Esophagus squamous epithelium (tissue), 5 donors: ENCODE measurements around the gene ANK3. TPM values are rescaled to one million over a fixed set of nuclear protein-coding genes. Genes with fewer than 3 reads are reported as not detected.

Experiments
- DNase-seq: peaks from one replicate; lab custom pipeline; 2025; lab: John Stamatoyannopoulos, UW
- H3K27ac ChIP-seq, 4 donors: fragments of 200-600 bp; sonication (generic); one replicate each; pipeline ENCODE4 v1.5.1; 2016 to 2019; ENCODE audit warnings: mild to moderate bottlenecking in 1 of 4
- H3K27me3 ChIP-seq, 4 donors: fragments of 200-600 bp; sonication (generic); 1 replicate in 3 of 4; 2 replicates in 1 of 4; pipeline versions ENCODE4 v1.5.1 to v1.6.0; 2017 to 2021; ENCODE audit warnings: antibody characterized with exemption in 1 of 4
- H3K36me3 ChIP-seq, 3 donors: fragments of 200-600 bp; sonication (generic); one replicate each; pipeline ENCODE4 v1.5.1; 2016 to 2019
- H3K4me1 ChIP-seq, 3 donors: fragments of 200-600 bp; sonication (generic); one replicate each; pipeline ENCODE4 v1.5.1; 2017 to 2019
- H3K4me3 ChIP-seq, 4 donors: fragments of 200-600 bp; sonication (generic); 1 replicate in 3 of 4; 2 replicates in 1 of 4; pipeline ENCODE4 v1.5.1; 2016 to 2019; ENCODE audit warnings: mild to moderate bottlenecking in 2 of 4, moderate library complexity in 1 of 4
- H3K9me3 ChIP-seq, 3 donors: fragments of 200-600 bp; sonication (generic); one replicate each; pipeline ENCODE4 v1.5.1; 2016 to 2019
- POLR2A ChIP-seq, 4 donors: fragments of 450-650 bp; IDR thresholded peaks; one replicate each; pipeline ENCODE4 v1.6.1; 2017; ENCODE audit warnings: antibody characterized with exemption in 4 of 4, mild to moderate bottlenecking in 4 of 4, moderate library complexity in 3 of 4
- WGBS, 2 donors: methylation state at CpG; one replicate each; pipeline ENCODE4 v1.1.5; 2018; 5-methylcytosine and 5-hydroxymethylcytosine counted together
- intact Hi-C: fragments of 100-400 bp; cut with DNase I; formaldehyde crosslinking; loops from one replicate; pipeline ENCODE4 v1.15.0; 2022
- total RNA-seq, 4 donors: library from RNA; depleted of rRNA; stranded (reverse); fragments of >200 nt; gene quantifications; one replicate each; pipeline ENCODE4 v1.1.0, GENCODE V29; 2016
- TF ChIP-seq, protein P1 (sequence below), 6 experiments: fragments of 450-650 bp in 4 of 6; fragments of 200-600 bp in 2 of 6; sonication (generic) in 2 of 6; IDR thresholded peaks; one replicate each; pipeline ENCODE4 v1.5.1; 2016 to 2019; ENCODE audit warnings: antibody characterized with exemption in 6 of 6, mild to moderate bottlenecking in 4 of 6, moderate library complexity in 4 of 6
- donor health status: DM: yes; HTN: yes; CAD: no.

ANK3 gene
- total RNA-seq, 4 donors from 2014 or later, result 23.1 to 59.1 (median 33.0) TPM

DNA sequence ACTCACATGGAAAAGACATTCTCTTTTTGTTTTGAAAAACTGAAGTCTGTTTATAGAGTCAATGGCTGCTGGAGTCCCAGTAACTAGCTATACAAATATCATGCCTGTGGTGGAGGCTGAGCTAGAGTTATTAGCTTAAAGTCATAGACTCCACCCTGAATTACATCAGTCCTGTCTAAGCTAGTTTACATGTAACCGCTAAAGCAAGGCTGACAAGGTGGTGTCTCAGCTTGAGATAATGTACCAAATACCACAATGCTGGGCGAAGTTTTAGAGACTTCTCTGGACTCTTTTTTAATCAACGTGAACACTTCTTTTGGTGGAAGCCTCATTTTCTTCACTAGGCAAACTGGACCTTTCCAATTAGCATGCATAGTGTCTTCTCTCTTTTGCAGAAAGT lies 219.4 kb downstream of the ANK3 start:
- DNase-seq, result no peak
- Histone ChIP-seq H3K9me3 (no peaks in the 10 kb centered on the region), H3K36me3 (peaks cover 0 to 10% (median 0%) of the 10 kb centered on the region in 3 donors), H3K4me3 (no peak overlapping the region), H3K27me3 (no peaks in the 10 kb centered on the region), H3K4me1 (peaks cover 0 to 10% (median 0%) of the 10 kb centered on the region in 3 donors), H3K27ac (no peak overlapping the region)
- intact Hi-C loops, result no loop called here
- 79 to 85% methylated on average over 3 of the region's 3 CpGs for WGBS, 2 donors
- no peak for TF ChIP-seq POLR2A (IDR thresholded peaks at IDR 0.05)
- TF ChIP-seq, protein P1, sequence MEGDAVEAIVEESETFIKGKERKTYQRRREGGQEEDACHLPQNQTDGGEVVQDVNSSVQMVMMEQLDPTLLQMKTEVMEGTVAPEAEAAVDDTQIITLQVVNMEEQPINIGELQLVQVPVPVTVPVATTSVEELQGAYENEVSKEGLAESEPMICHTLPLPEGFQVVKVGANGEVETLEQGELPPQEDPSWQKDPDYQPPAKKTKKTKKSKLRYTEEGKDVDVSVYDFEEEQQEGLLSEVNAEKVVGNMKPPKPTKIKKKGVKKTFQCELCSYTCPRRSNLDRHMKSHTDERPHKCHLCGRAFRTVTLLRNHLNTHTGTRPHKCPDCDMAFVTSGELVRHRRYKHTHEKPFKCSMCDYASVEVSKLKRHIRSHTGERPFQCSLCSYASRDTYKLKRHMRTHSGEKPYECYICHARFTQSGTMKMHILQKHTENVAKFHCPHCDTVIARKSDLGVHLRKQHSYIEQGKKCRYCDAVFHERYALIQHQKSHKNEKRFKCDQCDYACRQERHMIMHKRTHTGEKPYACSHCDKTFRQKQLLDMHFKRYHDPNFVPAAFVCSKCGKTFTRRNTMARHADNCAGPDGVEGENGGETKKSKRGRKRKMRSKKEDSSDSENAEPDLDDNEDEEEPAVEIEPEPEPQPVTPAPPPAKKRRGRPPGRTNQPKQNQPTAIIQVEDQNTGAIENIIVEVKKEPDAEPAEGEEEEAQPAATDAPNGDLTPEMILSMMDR (IDR thresholded peaks at IDR 0.05), result no peak

DNA sequence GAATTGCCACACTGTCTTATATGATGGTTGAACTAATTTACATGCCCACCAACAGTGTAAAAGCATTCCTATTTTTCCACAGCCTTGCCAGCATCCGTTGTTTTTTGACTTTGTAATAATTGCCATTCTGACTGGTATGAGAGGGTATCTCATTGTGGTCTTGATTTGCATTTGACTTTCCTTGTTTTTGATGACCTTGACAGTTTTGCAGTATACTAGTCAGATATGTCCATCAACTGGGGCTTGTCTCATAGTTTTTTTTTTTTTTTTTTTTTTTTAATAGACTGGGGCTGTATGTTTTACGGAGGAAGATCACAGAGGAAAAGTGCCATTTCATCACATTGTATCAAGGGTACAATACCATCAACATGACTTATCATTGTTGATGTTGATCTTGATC lies 220.6 kb downstream of the ANK3 start:
- DNase-seq, result no peak
- WGBS, 2 donors, result 91 to 95% methylated on average over 2 of the region's 2 CpGs
- Histone ChIP-seq H3K9me3 (no peaks in the 10 kb centered on the region), H3K27ac (no peak overlapping the region), H3K36me3 (peaks cover 0 to 13% (median 0%) of the 10 kb centered on the region in 3 donors), H3K27me3 (no peaks in the 10 kb centered on the region), H3K4me1 (peaks cover 0 to 10% (median 0%) of the 10 kb centered on the region in 3 donors), H3K4me3 (no peak overlapping the region)
- intact Hi-C loops, result no loop called here
- TF ChIP-seq POLR2A (IDR thresholded peaks at IDR 0.05), result no peak
- TF ChIP-seq, protein P1 (IDR thresholded peaks at IDR 0.05), result no peak

DNA sequence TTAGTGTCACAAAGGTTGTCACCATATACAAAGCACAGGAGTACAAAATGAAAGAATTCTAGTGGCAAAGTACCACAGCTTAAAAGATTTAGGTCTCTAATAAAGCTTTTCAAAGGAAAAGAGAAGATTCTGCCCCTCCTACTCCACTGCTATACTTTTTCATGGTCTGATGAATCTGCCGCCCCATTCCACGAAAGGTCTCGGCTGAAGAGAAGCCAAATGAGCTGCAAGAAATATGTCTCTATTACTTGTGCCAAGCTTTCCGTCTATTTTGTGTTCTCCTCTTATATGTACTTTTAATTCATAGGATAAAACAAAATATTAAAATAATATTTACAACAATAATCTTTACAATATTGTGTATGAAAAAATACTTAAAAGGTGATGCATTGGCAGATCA lies 222.6 kb downstream of the ANK3 start:
- 70 to 75% methylated on average over 4 of the region's 4 CpGs for WGBS, 2 donors
- TF ChIP-seq, protein P1 (IDR thresholded peaks at IDR 0.05), result no peak
- no peak for TF ChIP-seq POLR2A (IDR thresholded peaks at IDR 0.05)
- no peaks in the 10 kb centered on the region for H3K9me3 ChIP-seq
- DNase-seq, result no peak
- peaks cover 0 to under 1% (median 0%) of the 10 kb centered on the region in 3 donors for H3K4me1 ChIP-seq
- intact Hi-C loops, result no loop called here
- H3K4me3 ChIP-seq, result peak overlapping the region in 2 of 4 donors; percentile 1 to 6
- no peaks in the 10 kb centered on the region for H3K27me3 ChIP-seq
- H3K27ac ChIP-seq, result no peak overlapping the region
- H3K36me3 ChIP-seq, result peaks cover 0 to 13% (median 0%) of the 10 kb centered on the region in 3 donors

DNA sequence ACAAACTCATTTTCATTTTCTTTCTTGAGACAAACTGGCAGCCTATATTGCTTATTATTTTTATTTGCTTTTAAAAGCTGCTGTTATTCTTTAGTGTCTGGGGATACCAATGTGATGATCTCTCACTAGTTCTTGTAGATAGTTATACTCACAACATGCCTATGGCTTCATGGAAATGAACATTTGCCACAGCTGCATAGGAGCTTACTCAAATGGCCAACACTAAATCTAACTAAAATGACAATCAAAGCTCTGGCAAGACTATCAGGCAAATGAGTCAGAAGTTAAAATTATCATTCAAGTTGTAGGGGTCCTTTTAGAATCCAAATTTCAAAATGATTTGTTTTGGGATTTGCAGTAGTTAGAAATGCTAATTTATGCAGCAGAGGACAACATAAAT lies 225.9 kb downstream of the ANK3 start:
- TF ChIP-seq, protein P1 (IDR thresholded peaks at IDR 0.05), result no peak
- no peak for TF ChIP-seq POLR2A (IDR thresholded peaks at IDR 0.05)
- no peak for DNase-seq
- intact Hi-C loops, result no loop called here
- Histone ChIP-seq H3K27me3 (no peaks in the 10 kb centered on the region), H3K4me3 (no peak overlapping the region), H3K36me3 (peaks cover 0 to 12% (median 0%) of the 10 kb centered on the region in 3 donors), H3K9me3 (no peaks in the 10 kb centered on the region), H3K27ac (no peak overlapping the region), H3K4me1 (no peaks in the 10 kb centered on the region)

DNA sequence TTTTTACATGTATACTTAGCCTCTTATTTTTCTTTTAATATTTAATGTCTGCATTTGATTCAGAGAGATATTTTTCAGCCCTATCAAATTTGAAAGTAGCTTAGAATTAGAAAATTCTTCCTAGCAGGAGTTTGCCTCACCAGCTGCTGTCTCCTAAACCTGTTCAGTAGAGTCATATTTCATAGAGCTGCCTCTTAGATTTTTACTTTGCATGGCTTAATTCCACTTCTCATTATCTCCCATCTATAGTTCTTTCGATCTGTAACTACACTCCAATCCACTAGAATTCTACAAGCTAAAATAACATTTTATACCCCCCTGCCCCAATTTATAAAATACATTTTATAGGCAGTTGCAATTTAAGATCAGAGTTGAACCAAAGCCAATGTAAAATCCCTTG lies 227.0 kb downstream of the ANK3 start:
- H3K4me3 ChIP-seq, result no peak overlapping the region
- no peaks in the 10 kb centered on the region for H3K27me3 ChIP-seq
- WGBS, 2 donors, result 90 to 96% methylated on average over 1 of the region's 1 CpG
- H3K36me3 ChIP-seq, result peaks cover 0 to 12% (median 0%) of the 10 kb centered on the region in 3 donors
- H3K27ac ChIP-seq, result no peak overlapping the region
- intact Hi-C loops, result no loop called here
- TF ChIP-seq POLR2A (IDR thresholded peaks at IDR 0.05), result no peak
- TF ChIP-seq, protein P1 (IDR thresholded peaks at IDR 0.05), result no peak
- no peaks in the 10 kb centered on the region for H3K4me1 ChIP-seq
- no peak for DNase-seq
- no peaks in the 10 kb centered on the region for H3K9me3 ChIP-seq
